DMS114 treated with DMSO at 0.1 percent for 48 hours (cell line): ENCODE results near the gene RAB1B.

Experiments
- DNase-seq: peaks from one replicate; lab custom pipeline; 2025; ENCODE audit not compliant: unreplicated experiment; lab: John Stamatoyannopoulos, UW

RAB1B gene

GRCh38 chr11:66282468-66283455, 14.3 kb downstream of the RAB1B start:
- DNase-seq, result peak; percentile 82

GRCh38 chr11:66283461-66284105, 15.1 kb downstream of the RAB1B start:
- DNase-seq, result no peak

GRCh38 chr11:66284526-66285078, 16.2 kb downstream of the RAB1B start:
- DNase-seq, result no peak

GRCh38 chr11:66285250-66285947, 17.0 kb downstream of the RAB1B start:
- DNase-seq, result no peak

- no peak for DNase-seq
These were observed 18.3 kb downstream of the RAB1B start for GRCh38 chr11:66286699-66287098.

GRCh38 chr11:66287211-66287888, 18.9 kb downstream of the RAB1B start:
- no peak for DNase-seq

- no peak for DNase-seq
These were observed 19.6 kb downstream of the RAB1B start for GRCh38 chr11:66287889-66288670.

- peak; percentile 99 for DNase-seq
These were observed 20.5 kb downstream of the RAB1B start, which contains the start of gene YIF1A for GRCh38 chr11:66288671-66289547. TSS of gene YIF1A (minus strand) at chr11:66289143. CDS start at chr11:66288985, 158 bp downstream.

GRCh38 chr11:66289548-66290329, 21.3 kb downstream of the RAB1B start:
- no peak for DNase-seq

- no peak for DNase-seq
These were observed 21.8 kb downstream of the RAB1B start for GRCh38 chr11:66290330-66290621.

GRCh38 chr11:66291303-66291705, 22.9 kb downstream of the RAB1B start:
- no peak for DNase-seq

- DNase-seq, result no peak
These were observed 23.5 kb downstream of the RAB1B start, which contains the start of gene TMEM151A for GRCh38 chr11:66291706-66292542. TSS of gene TMEM151A (plus strand) at chr11:66291894. CDS start at chr11:66292014, 120 bp downstream.

- DNase-seq, result no peak
These were observed 24.3 kb downstream of the RAB1B start for GRCh38 chr11:66292543-66293332.

GRCh38 chr11:66293352-66293751, 24.9 kb downstream of the RAB1B start:
- DNase-seq, result no peak

GRCh38 chr11:66293777-66294625, 25.6 kb downstream of the RAB1B start:
- DNase-seq, result no peak
